Keratinocyte (primary cell): Measurements from ENCODE around the gene PTGDS.

Experiments used
- EZH2 ChIP-seq: IDR thresholded peaks from one replicate; pipeline ENCODE4 v1.6.1; 2012; ENCODE audit warnings: inconsistent platforms, mild to moderate bottlenecking, low read length, moderate library complexity
- TF ChIP-seq, protein P1 (sequence below), 3 experiments: IDR thresholded peaks in 1 of 3; conservative IDR thresholded peaks in 1 of 3; optimal IDR thresholded peaks in 1 of 3; 2 replicates in 2 of 3; 3 replicates in 1 of 3; pipeline versions ENCODE3 to v1.5.1; 2011; ENCODE audit warnings: low read length in 3 of 3, mild to moderate bottlenecking in 3 of 3, moderate library complexity in 2 of 3, control low read depth in 1 of 3, inconsistent platforms in 1 of 3; ENCODE audit not compliant: insufficient read depth in 2 of 3; ENCODE audit errors: extremely low read depth in 1 of 3

DNA sequence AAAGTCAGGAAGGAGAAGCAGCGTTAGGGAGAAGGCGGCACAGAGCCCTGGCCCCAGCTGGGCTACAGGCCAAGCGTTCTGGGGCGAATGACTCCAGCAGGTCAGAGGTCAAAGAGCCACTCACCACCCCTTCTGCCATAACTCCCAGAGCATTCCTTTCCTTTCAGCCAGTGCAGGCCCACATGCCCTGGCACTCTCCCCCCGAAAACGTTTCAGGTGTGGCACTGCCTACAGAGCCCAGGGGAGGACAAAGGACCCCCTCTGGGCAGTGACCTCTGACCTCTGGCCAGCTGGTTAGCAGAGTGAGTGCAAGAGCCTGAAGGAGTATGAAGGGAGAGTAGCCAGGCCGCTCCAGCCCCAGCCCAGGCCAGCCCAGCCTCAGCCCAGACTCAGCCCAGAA lies 45.9 kb downstream of the PTGDS start:
- TF ChIP-seq EZH2 = no peak
- TF ChIP-seq, protein P1, sequence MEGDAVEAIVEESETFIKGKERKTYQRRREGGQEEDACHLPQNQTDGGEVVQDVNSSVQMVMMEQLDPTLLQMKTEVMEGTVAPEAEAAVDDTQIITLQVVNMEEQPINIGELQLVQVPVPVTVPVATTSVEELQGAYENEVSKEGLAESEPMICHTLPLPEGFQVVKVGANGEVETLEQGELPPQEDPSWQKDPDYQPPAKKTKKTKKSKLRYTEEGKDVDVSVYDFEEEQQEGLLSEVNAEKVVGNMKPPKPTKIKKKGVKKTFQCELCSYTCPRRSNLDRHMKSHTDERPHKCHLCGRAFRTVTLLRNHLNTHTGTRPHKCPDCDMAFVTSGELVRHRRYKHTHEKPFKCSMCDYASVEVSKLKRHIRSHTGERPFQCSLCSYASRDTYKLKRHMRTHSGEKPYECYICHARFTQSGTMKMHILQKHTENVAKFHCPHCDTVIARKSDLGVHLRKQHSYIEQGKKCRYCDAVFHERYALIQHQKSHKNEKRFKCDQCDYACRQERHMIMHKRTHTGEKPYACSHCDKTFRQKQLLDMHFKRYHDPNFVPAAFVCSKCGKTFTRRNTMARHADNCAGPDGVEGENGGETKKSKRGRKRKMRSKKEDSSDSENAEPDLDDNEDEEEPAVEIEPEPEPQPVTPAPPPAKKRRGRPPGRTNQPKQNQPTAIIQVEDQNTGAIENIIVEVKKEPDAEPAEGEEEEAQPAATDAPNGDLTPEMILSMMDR (optimal IDR thresholded peaks at IDR 0.05 in 1 of 3, IDR thresholded peaks at IDR 0.05 in 1 of 3, conservative IDR thresholded peaks at IDR 0.05 in 1 of 3; ENCODE audit: extremely low read depth in 1 of 3, insufficient read depth in 2 of 3, low read length in 3 of 3) = no peak
